GM21528 (cell line): Measurements from ENCODE around the gene AGBL1.

ENCODE experiments used
- ATAC-seq: cut with Tn5 transposase; IDR thresholded peaks from one replicate; pipeline ENCODE4 v1.9.1; 2021; ENCODE audit warnings: mild to moderate bottlenecking, moderate library complexity; ENCODE audit not compliant: unreplicated experiment, low FRiP score

The AGBL1 gene

GRCh38 chr15:86759800-86760523 lies 680.3 kb downstream of the AGBL1 start:
- ATAC-seq: no peak

- ATAC-seq: no peak
Observed at GRCh38 chr15:86762874-86763273, 683.2 kb downstream of the AGBL1 start.

GRCh38 chr15:86764021-86764420 lies 684.4 kb downstream of the AGBL1 start:
- ATAC-seq: no peak

GRCh38 chr15:86765281-86765680 lies 685.6 kb downstream of the AGBL1 start:
- ATAC-seq: no peak

- no peak for ATAC-seq
Observed at GRCh38 chr15:86772369-86773059, 692.8 kb downstream of the AGBL1 start.

GRCh38 chr15:86773736-86774135 lies 694.1 kb downstream of the AGBL1 start:
- ATAC-seq: no peak

- ATAC-seq: no peak
Observed at GRCh38 chr15:86776145-86776544, 696.5 kb downstream of the AGBL1 start.

- ATAC-seq: no peak
Observed at GRCh38 chr15:86796521-86796920, 716.9 kb downstream of the AGBL1 start.

GRCh38 chr15:86797135-86797534 lies 717.5 kb downstream of the AGBL1 start:
- ATAC-seq: no peak

- ATAC-seq: no peak
Observed at GRCh38 chr15:86799226-86799625, 719.6 kb downstream of the AGBL1 start.

GRCh38 chr15:86802244-86802643 lies 722.6 kb downstream of the AGBL1 start:
- no peak for ATAC-seq

- ATAC-seq: no peak
Observed at GRCh38 chr15:86804406-86804805, 724.7 kb downstream of the AGBL1 start.

GRCh38 chr15:86810329-86810728 lies 730.7 kb downstream of the AGBL1 start:
- no peak for ATAC-seq

GRCh38 chr15:86813892-86814291 lies 734.2 kb downstream of the AGBL1 start:
- no peak for ATAC-seq

GRCh38 chr15:86829245-86829644 lies 749.6 kb downstream of the AGBL1 start:
- ATAC-seq: no peak

- no peak for ATAC-seq
Observed at GRCh38 chr15:86830304-86830703, 750.6 kb downstream of the AGBL1 start.

- ATAC-seq: no peak
Observed at GRCh38 chr15:86833595-86833994, 753.9 kb downstream of the AGBL1 start.

- no peak for ATAC-seq
Observed at GRCh38 chr15:86834115-86834863, 754.6 kb downstream of the AGBL1 start.

- no peak for ATAC-seq
Observed at GRCh38 chr15:86837294-86838061, 757.8 kb downstream of the AGBL1 start.

GRCh38 chr15:86839502-86839901 lies 759.8 kb downstream of the AGBL1 start:
- no peak for ATAC-seq

- no peak for ATAC-seq
Observed at GRCh38 chr15:86840996-86841395, 761.3 kb downstream of the AGBL1 start.
